ENCODE data around the gene FRMD1. TPM values are rescaled to one million over a fixed set of nuclear protein-coding genes. Genes with fewer than 3 reads are reported as not detected.

FRMD1 gene
- total RNA-seq, 2 donors from 2014 or later, result not detected

DNA sequence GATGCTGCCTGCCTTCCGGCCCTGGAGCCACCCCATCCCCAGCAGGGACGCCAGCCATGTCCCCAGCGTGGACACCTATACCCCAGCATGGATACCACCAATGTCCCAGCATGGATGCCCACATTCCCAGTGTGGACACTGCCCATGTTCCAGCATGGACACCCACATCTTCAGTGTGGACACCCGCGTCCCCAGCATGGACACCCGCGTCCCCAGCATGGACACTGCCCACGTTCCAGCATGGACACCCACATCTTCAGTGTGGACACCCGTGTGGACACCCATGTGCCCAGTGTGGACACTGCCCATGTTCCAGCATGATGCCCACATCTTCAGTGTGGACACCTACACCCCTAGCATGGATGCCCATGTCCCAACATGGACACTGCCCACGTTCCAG, 7.1 kb upstream of the FRMD1 start:
- ATAC-seq (no peak), DNase-seq (no peak)
- 81 to 92% methylated on average over 3 to 9 of the region's 10 CpGs for WGBS, 2 donors
- no peaks in the 10 kb centered on the region for H3K4me1 ChIP-seq
- H3K36me3 ChIP-seq (replicated peaks in 1 of 2; ENCODE audit: insufficient read depth in 1 of 2, low read depth in 2 of 2), result no peaks in the 10 kb centered on the region
- no peak overlapping the region for H3K27ac ChIP-seq
- no peaks in the 10 kb centered on the region for H3K27me3 ChIP-seq
- H3K4me3 ChIP-seq, result no peak overlapping the region
- H3K9me3 ChIP-seq, result no peaks in the 10 kb centered on the region
- intact Hi-C loops (cut with DNase I), result no loop called here
- TF ChIP-seq POLR2A (IDR thresholded peaks at IDR 0.05), result no peak
- TF ChIP-seq, protein P1, sequence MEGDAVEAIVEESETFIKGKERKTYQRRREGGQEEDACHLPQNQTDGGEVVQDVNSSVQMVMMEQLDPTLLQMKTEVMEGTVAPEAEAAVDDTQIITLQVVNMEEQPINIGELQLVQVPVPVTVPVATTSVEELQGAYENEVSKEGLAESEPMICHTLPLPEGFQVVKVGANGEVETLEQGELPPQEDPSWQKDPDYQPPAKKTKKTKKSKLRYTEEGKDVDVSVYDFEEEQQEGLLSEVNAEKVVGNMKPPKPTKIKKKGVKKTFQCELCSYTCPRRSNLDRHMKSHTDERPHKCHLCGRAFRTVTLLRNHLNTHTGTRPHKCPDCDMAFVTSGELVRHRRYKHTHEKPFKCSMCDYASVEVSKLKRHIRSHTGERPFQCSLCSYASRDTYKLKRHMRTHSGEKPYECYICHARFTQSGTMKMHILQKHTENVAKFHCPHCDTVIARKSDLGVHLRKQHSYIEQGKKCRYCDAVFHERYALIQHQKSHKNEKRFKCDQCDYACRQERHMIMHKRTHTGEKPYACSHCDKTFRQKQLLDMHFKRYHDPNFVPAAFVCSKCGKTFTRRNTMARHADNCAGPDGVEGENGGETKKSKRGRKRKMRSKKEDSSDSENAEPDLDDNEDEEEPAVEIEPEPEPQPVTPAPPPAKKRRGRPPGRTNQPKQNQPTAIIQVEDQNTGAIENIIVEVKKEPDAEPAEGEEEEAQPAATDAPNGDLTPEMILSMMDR (IDR thresholded peaks at IDR 0.05), result no peak

DNA sequence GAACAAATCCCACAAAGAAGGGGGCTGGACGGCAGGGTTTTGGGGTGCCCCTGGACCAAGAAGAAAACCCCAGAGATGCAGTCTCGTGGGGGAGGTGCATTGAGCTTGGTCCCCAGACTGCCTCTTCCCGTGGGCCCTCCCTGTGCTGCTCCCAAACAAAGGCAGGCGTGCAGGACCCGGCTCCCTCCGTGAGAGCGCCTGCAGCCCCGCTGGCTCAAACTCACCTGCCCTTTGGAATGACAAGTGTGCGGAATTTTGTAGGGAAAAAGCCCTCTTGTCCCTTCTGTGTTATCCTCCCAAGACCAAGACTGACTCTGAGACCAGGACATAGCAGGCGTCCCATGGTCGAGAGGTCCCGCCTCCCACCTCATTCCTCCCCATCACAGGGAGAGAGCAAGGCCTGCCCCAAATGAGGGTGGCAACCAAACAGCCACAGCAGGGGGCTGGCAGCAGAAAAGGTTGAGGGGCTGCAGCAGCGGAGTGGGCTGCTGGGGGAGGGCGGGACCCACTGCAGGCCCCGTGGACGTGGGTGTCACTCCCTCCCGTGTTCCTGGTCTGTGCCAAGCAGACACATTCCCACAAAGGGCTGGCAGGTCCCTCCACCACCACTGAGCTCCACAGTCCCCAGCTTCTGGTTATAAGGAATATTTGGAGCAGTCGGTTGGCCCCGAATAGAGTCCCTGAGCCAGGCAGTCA, 5.6 kb upstream of the FRMD1 start:
- intact Hi-C loops (cut with DNase I), result no loop called here
- no peaks in the 10 kb centered on the region for H3K9me3 ChIP-seq
- ATAC-seq, result no peak
- DNase-seq, result no peak
- no peaks in the 10 kb centered on the region for H3K27me3 ChIP-seq
- no peaks in the 10 kb centered on the region for H3K36me3 ChIP-seq (replicated peaks in 1 of 2; ENCODE audit: insufficient read depth in 1 of 2, low read depth in 2 of 2)
- TF ChIP-seq, protein P1 (IDR thresholded peaks at IDR 0.05), result no peak
- no peak for TF ChIP-seq POLR2A (IDR thresholded peaks at IDR 0.05)
- H3K27ac ChIP-seq, result no peak overlapping the region
- H3K4me1 ChIP-seq, result no peaks in the 10 kb centered on the region
- 80 to 86% methylated on average over 14 to 19 of the region's 19 CpGs for WGBS, 2 donors
- no peak overlapping the region for H3K4me3 ChIP-seq

- 57 to 59% methylated on average over 4 to 5 of the region's 5 CpGs for WGBS, 2 donors
- Histone ChIP-seq H3K4me1 (no peaks in the 10 kb centered on the region), H3K4me3 (no peak overlapping the region), H3K27me3 (no peaks in the 10 kb centered on the region), H3K27ac (no peak overlapping the region), H3K9me3 (no peaks in the 10 kb centered on the region), H3K36me3 (replicated peaks in 1 of 2; ENCODE audit: insufficient read depth in 1 of 2, low read depth in 2 of 2) (no peaks in the 10 kb centered on the region)
- intact Hi-C loops (cut with DNase I), result no loop called here
- DNase-seq, result no peak
- no peak for ATAC-seq
- TF ChIP-seq, protein P1 (IDR thresholded peaks at IDR 0.05), result no peak
- TF ChIP-seq POLR2A (IDR thresholded peaks at IDR 0.05), result no peak
Measured at GRCh38 chr6:168083514-168083885, 4.5 kb upstream of the FRMD1 start.

GRCh38 chr6:168082860-168083513, 4.0 kb upstream of the FRMD1 start:
- ATAC-seq (no peak), DNase-seq (no peak)
- TF ChIP-seq, protein P1 (IDR thresholded peaks at IDR 0.05), result no peak
- TF ChIP-seq POLR2A (IDR thresholded peaks at IDR 0.05), result no peak
- 64 to 84% methylated on average over 10 to 17 of the region's 17 CpGs for WGBS, 2 donors
- no peaks in the 10 kb centered on the region for H3K36me3 ChIP-seq (replicated peaks in 1 of 2; ENCODE audit: insufficient read depth in 1 of 2, low read depth in 2 of 2)
- H3K4me3 ChIP-seq, result no peak overlapping the region
- no peak overlapping the region for H3K27ac ChIP-seq
- intact Hi-C loops (cut with DNase I), result no loop called here
- H3K27me3 ChIP-seq, result no peaks in the 10 kb centered on the region
- no peaks in the 10 kb centered on the region for H3K9me3 ChIP-seq
- no peaks in the 10 kb centered on the region for H3K4me1 ChIP-seq
